Hypothalamus (tissue), 51 donors: ENCODE measurements around the gene MPHOSPH6.
"Not testable (repeated sequence)": the region's sequence is repeated elsewhere in the genome, so short reads cannot be mapped to it uniquely, and the experiment has no call there.

Source experiments
- DNase-seq, 51 donors: peaks; one replicate each; lab custom pipeline; 2025; lab: John Stamatoyannopoulos, UW

The MPHOSPH6 gene

GRCh38 chr16:82124651-82125050 is 45.4 kb downstream of the MPHOSPH6 start:
- DNase-seq, result no peak

GRCh38 chr16:82119405-82119804 is 50.6 kb downstream of the MPHOSPH6 start:
- DNase-seq, result no peak

- DNase-seq, result no peak
Observed at GRCh38 chr16:82118749-82119148, 51.3 kb downstream of the MPHOSPH6 start.

- DNase-seq, result no peak
Observed at GRCh38 chr16:82116535-82116934, 53.5 kb downstream of the MPHOSPH6 start.

- DNase-seq, result no peak
Observed at GRCh38 chr16:82113741-82114140, 56.3 kb downstream of the MPHOSPH6 start.

- no peak for DNase-seq
Observed at GRCh38 chr16:82111944-82112343, 58.1 kb downstream of the MPHOSPH6 start.

GRCh38 chr16:82109266-82109665 is 60.8 kb downstream of the MPHOSPH6 start:
- not testable (repeated sequence) for DNase-seq

GRCh38 chr16:82108774-82109173 is 61.2 kb downstream of the MPHOSPH6 start:
- DNase-seq, result no peak

GRCh38 chr16:82108100-82108499 is 61.9 kb downstream of the MPHOSPH6 start:
- DNase-seq, result no peak

- DNase-seq, result no peak
Observed at GRCh38 chr16:82105107-82105506, 64.9 kb downstream of the MPHOSPH6 start.
